ENCODE measurements around the gene TFF3. TPM values are rescaled to one million over a fixed set of nuclear protein-coding genes. Genes with fewer than 3 reads are reported as not detected.

Gene TFF3
- total and polyA plus RNA-seq, 2 of the 4 experiments (the other 2 are of a cell fraction), result not detected

GRCh38 chr21:42363312-42363711 is 48.1 kb upstream of the TFF3 start:
- no peak overlapping the region for H2BK15ac ChIP-seq (ENCODE audit: low read depth, low read length)
- no CpG with 5 or more reads among the region's 8 CpGs for WGBS, 2 experiments (ENCODE audit: extremely low coverage in 2 of 2, insufficient read length in 1 of 2)
- no TSS peak for BruUV-seq (replicated peaks)

More at GRCh38 chr21:42363312-42363711, 48.1 kb upstream of the TFF3 start:
- dilution Hi-C loops (cut with HindIII; ENCODE audit: low sequenced_read_pairs, unreplicated experiment), result no loop called here
- POLR2A ChIA-PET (ENCODE audit: unreplicated experiment), result no interaction called here
- H3K4me1 ChIP-seq (ENCODE audit: control insufficient read depth, insufficient read depth, low read length), result no peaks in the 10 kb centered on the region
- no peak overlapping the region for H4K8ac ChIP-seq (ENCODE audit: low read depth in 2 of 2, low read length in 2 of 2)
- no peak overlapping the region for H4K5ac ChIP-seq (ENCODE audit: low read depth, low read length)
- no peak overlapping the region for H3K27ac ChIP-seq (ENCODE audit: insufficient read depth, low read length)
- H3K9me3 ChIP-seq (ENCODE audit: control insufficient read depth, insufficient read depth, low read length), result no peaks in the 10 kb centered on the region
- H2BK5ac ChIP-seq (ENCODE audit: low read depth, low read length, poor library complexity, severe bottlenecking), result no peak overlapping the region
- H2AK9ac ChIP-seq (replicated peaks; ENCODE audit: low read depth, low read length, poor library complexity), result no peak overlapping the region
- H2BK120ac ChIP-seq (ENCODE audit: low read depth, low read length), result no peak overlapping the region
- H3K18ac ChIP-seq (ENCODE audit: low read depth, low read length), result no peak overlapping the region
- ATAC-seq (ENCODE audit: low read depth) (no peak), DNase-seq (no peak)
- H3K9ac ChIP-seq (ENCODE audit: low read depth, low read length), result no peak overlapping the region
- no peaks in the 10 kb centered on the region for H3K36me3 ChIP-seq (ENCODE audit: control insufficient read depth, insufficient read depth, low read length)
- H4K20me1 ChIP-seq (ENCODE audit: insufficient read depth, low read length), result no peaks in the 10 kb centered on the region
- TF ChIP-seq POLR2A (IDR thresholded peaks at IDR 0.05; ENCODE audit: low read depth, low read length) (no peak), RAD21 (IDR thresholded peaks at IDR 0.05; ENCODE audit: low read length) (no peak), RCOR1 (IDR thresholded peaks at IDR 0.05; ENCODE audit: insufficient replicate concordance, low read length) (no peak)
- intact Hi-C loops (cut with micrococcal nuclease), result no loop called here
- no peak overlapping the region for H2AK5ac ChIP-seq (ENCODE audit: low read depth, low read length)
- H2AFZ ChIP-seq (replicated peaks; ENCODE audit: low read length, poor library complexity), result no peak overlapping the region
- H2BK20ac ChIP-seq (ENCODE audit: low read depth, low read length), result no peak overlapping the region
- H3K9me1 ChIP-seq (ENCODE audit: insufficient read depth, low read length), result no peaks in the 10 kb centered on the region
- H3K4me3 ChIP-seq (ENCODE audit: insufficient read depth, low read depth, low read length), result no peak overlapping the region
- CTCF ChIA-PET, result no interaction called here
- H4K91ac ChIP-seq (ENCODE audit: insufficient read depth, low read depth, low read length), result no peak overlapping the region
- no peak overlapping the region for H3K56ac ChIP-seq (ENCODE audit: extremely low read depth, insufficient read depth, low read length)
- H3K4ac ChIP-seq (ENCODE audit: low read depth, low read length), result no peak overlapping the region
- no peak overlapping the region for H3K4me2 ChIP-seq (ENCODE audit: low read depth, low read length)
- H3K14ac ChIP-seq (replicated peaks; ENCODE audit: low read depth, low read length), result no peak overlapping the region
- H3K27me3 ChIP-seq (ENCODE audit: control insufficient read depth, insufficient read depth, low read length), result peaks cover 16% of the 10 kb centered on the region
- H3K79me1 ChIP-seq (ENCODE audit: low read depth in 1 of 2, low read length in 2 of 2), result no peaks in the 10 kb centered on the region
- no peak overlapping the region for H3K23ac ChIP-seq (ENCODE audit: low read depth, low read length)
- in situ Hi-C loops (cut with MboI; ENCODE audit: low sequenced_read_pairs), result no loop called here
